Mesendoderm (in vitro differentiated cells): ENCODE measurements around the gene TBPL1.
A peak's percentile ranks its signal among the peaks of the same experiment; 100 is the strongest.
"Not testable (repeated sequence)": the region's sequence is repeated elsewhere in the genome, so short reads cannot be mapped to it uniquely, and the experiment has no call there.

Experiments
- DNase-seq: peaks from one replicate; pipeline ENCODE4 v3.0.0; 2013
- H2AK5ac ChIP-seq: 2 replicates; pipeline ENCODE4 v1.6.1; 2013; ENCODE audit warnings: low read length, inconsistent platforms
- H2BK120ac ChIP-seq: 2 replicates; pipeline ENCODE4 v1.6.1; 2013; ENCODE audit warnings: low read depth, mild to moderate bottlenecking, low read length, moderate library complexity, mixed read lengths
- H2BK15ac ChIP-seq: replicated peaks from 2 replicates; pipeline ENCODE4 v1.6.1; 2013; ENCODE audit warnings: low read depth, mild to moderate bottlenecking, moderate library complexity
- H2BK5ac ChIP-seq: 2 replicates; pipeline ENCODE4 v1.6.1; 2013; ENCODE audit warnings: low read length, inconsistent platforms
- H3K18ac ChIP-seq: 2 replicates; pipeline ENCODE4 v1.6.1; 2013; ENCODE audit warnings: mild to moderate bottlenecking, low read length, mixed read lengths
- H3K23ac ChIP-seq: one replicate; pipeline ENCODE4 v1.6.1; 2013; ENCODE audit warnings: low read length
- H3K27ac ChIP-seq: 2 replicates; pipeline ENCODE4 v1.5.1; 2013; ENCODE audit warnings: low read depth, mild to moderate bottlenecking, inconsistent platforms, low read length, moderate library complexity
- H3K27me3 ChIP-seq: 2 replicates; pipeline ENCODE4 v1.6.1; 2013; ENCODE audit warnings: low read length, control low read depth, mild to moderate bottlenecking, inconsistent platforms; ENCODE audit not compliant: insufficient read depth, poor library complexity
- H3K36me3 ChIP-seq: 2 replicates; pipeline ENCODE4 v1.6.1; 2013; ENCODE audit warnings: low read length, inconsistent platforms; ENCODE audit not compliant: control insufficient read depth, insufficient read depth
- H3K4ac ChIP-seq: one replicate; pipeline ENCODE4 v1.6.1; 2013; ENCODE audit warnings: low read depth, mild to moderate bottlenecking, low read length, moderate library complexity
- H3K4me1 ChIP-seq: 2 replicates; pipeline ENCODE4 v1.6.1; 2013; ENCODE audit warnings: low read depth, low read length, inconsistent platforms; ENCODE audit not compliant: control insufficient read depth
- H3K4me2 ChIP-seq: 2 replicates; pipeline ENCODE4 v1.6.1; 2013; ENCODE audit warnings: low read length
- H3K4me3 ChIP-seq: 2 replicates; pipeline ENCODE4 v1.5.1; 2013; ENCODE audit warnings: mild to moderate bottlenecking, low read length
- H3K56ac ChIP-seq: one replicate; pipeline ENCODE4 v1.6.1; 2013; ENCODE audit warnings: low read length
- H3K79me1 ChIP-seq: 2 replicates; pipeline ENCODE4 v1.6.1; 2013; ENCODE audit warnings: low read length, inconsistent platforms
- H3K79me2 ChIP-seq: 2 replicates; pipeline ENCODE4 v1.6.1; 2013; ENCODE audit warnings: mild to moderate bottlenecking, low read length; ENCODE audit not compliant: control insufficient read depth, insufficient read depth
- H3K9ac ChIP-seq: 2 replicates; pipeline ENCODE4 v1.6.1; 2013; ENCODE audit warnings: low read length, inconsistent platforms
- H4K5ac ChIP-seq: one replicate; pipeline ENCODE4 v1.6.1; 2013; ENCODE audit warnings: low read length
- H4K8ac ChIP-seq: one replicate; pipeline ENCODE4 v1.6.1; 2013; ENCODE audit warnings: low read depth, mild to moderate bottlenecking, control low read depth, low read length, moderate library complexity
- WGBS: extraction: QIAGEN DNeasy Blood & Tissue Kit; methylation state at CpG from one replicate; pipeline ENCODE4 v1.1.7; 2013; ENCODE audit warnings: low lambda C conversion rate, missing lambda C conversion rate; ENCODE audit not compliant: insufficient coverage; ENCODE audit errors: extremely low coverage; 5-methylcytosine and 5-hydroxymethylcytosine counted together

The TBPL1 gene

DNA sequence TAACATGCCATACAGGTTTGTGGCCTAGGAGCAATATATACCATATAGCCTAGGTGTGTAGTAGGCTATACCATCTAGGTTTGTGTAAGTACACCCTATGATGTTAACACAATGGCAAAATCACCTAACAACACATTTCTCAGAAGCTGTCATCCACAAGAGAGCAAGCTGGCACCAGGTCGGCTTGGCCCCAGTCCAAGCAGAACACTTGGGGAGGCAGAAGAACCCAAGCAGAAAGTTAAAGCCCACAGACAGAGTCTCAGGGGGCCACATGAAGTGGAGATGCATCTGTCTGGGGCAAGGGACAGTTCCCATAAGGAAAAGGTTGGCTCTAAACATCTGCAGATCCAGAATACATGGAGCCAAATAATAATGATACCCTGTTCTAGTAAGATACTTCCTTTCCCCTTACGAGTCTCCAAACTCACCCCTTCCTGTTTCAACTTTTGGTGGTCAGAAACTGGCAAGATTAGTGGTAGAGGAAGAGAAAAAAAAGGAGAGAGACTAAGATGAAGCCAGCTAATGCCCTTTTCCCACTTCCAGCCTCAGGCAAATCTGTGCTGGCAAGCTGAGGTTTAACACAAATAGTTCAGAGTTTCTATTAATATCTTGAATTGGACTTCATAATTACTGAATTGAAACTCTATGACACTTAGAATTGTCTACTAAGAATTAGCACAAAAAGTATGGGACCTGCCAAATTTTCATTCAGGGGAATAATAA is 34.7 kb upstream of the TBPL1 start:
- Histone ChIP-seq H3K4me2 (no peak overlapping the region), H3K4me1 (peaks cover 3% of the 10 kb centered on the region), H4K8ac (no peak overlapping the region), H3K79me1 (no peaks in the 10 kb centered on the region), H3K27ac (no peak overlapping the region), H2BK5ac (no peak overlapping the region), H3K56ac (no peak overlapping the region), H2BK15ac (no peak overlapping the region), H3K27me3 (no peaks in the 10 kb centered on the region), H3K18ac (no peak overlapping the region), H4K5ac (no peak overlapping the region), H3K9ac (no peak overlapping the region), H3K4ac (no peak overlapping the region), H3K79me2 (no peaks in the 10 kb centered on the region), H2AK5ac (no peak overlapping the region), H3K4me3 (no peak overlapping the region), H3K36me3 (no peaks in the 10 kb centered on the region), H2BK120ac (no peak overlapping the region), H3K23ac (no peak overlapping the region)
- no CpG with 5 or more reads among the region's 2 CpGs for WGBS
- no peak for DNase-seq

DNA sequence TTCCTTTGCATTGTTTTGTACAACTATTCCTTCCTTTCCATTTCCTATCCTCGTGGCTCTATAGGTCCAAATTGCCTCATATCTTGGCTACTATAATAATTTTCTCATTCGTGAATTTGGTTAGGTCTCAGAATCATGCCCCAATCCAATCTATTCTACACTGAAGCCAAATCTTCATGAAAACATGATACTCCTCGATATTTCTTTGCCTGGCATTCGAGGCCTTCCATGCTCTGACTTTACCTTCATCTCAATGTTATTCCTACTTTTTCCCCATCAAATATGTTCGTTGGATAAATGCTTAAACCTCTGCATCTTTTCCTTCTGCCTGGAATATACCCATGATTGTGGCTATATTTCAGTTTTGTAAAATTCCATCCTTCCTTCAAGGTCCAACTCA is 33.7 kb upstream of the TBPL1 start:
- no peaks in the 10 kb centered on the region for H3K36me3 ChIP-seq
- no peak overlapping the region for H4K5ac ChIP-seq
- no peak overlapping the region for H3K4me2 ChIP-seq
- no peak overlapping the region for H3K9ac ChIP-seq
- H2AK5ac ChIP-seq = no peak overlapping the region
- H3K4me3 ChIP-seq = no peak overlapping the region
- H3K79me1 ChIP-seq = no peaks in the 10 kb centered on the region
- H3K27me3 ChIP-seq = no peaks in the 10 kb centered on the region
- H4K8ac ChIP-seq = no peak overlapping the region
- H2BK120ac ChIP-seq = no peak overlapping the region
- no peak for DNase-seq
- WGBS = no CpG with 5 or more reads among the region's 5 CpGs
- H3K4me1 ChIP-seq = peaks cover 3% of the 10 kb centered on the region
- H2BK15ac ChIP-seq = no peak overlapping the region
- H3K79me2 ChIP-seq = no peaks in the 10 kb centered on the region
- H3K56ac ChIP-seq = no peak overlapping the region
- no peak overlapping the region for H2BK5ac ChIP-seq
- no peak overlapping the region for H3K23ac ChIP-seq
- no peak overlapping the region for H3K18ac ChIP-seq
- no peak overlapping the region for H3K27ac ChIP-seq
- no peak overlapping the region for H3K4ac ChIP-seq

DNA sequence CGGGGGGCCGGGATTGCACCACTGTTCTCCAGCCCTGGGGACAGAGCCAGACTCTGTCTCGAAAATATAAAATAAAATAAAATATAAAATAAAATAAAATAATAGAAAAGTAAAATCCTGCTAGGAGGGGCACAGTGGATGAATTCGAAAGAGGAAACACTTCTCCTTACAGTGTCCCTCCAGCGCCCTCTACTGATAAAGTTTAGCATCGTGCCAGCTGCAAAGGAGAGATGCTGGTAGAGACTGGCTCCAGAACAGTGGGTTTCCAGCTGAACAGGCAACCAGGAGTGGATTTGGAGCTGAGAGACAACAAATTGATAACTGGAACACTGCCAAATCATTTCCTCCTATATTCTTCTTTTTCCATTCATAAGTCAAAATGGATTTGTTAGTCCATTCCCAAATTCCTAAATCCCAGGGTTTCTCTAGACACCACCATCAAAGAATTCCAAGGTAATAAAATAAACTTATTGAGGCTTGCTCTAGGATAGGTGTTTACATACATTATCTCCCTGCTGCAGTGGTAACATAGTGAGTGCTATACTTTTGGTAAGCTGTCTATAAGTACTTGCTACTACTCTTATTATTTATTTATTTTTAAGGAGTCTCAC is 31.7 kb upstream of the TBPL1 start:
- Histone ChIP-seq H2BK5ac (no peak overlapping the region), H3K27me3 (no peaks in the 10 kb centered on the region), H3K36me3 (no peaks in the 10 kb centered on the region), H3K4me3 (no peak overlapping the region), H3K27ac (no peak overlapping the region), H3K23ac (no peak overlapping the region), H3K79me2 (no peaks in the 10 kb centered on the region), H3K9ac (no peak overlapping the region), H3K56ac (no peak overlapping the region), H2BK15ac (no peak overlapping the region), H3K79me1 (no peaks in the 10 kb centered on the region), H3K4me2 (no peak overlapping the region), H3K18ac (no peak overlapping the region), H2AK5ac (no peak overlapping the region), H4K5ac (no peak overlapping the region), H2BK120ac (no peak overlapping the region), H4K8ac (no peak overlapping the region), H3K4me1 (peaks cover 3% of the 10 kb centered on the region), H3K4ac (no peak overlapping the region)
- no CpG with 5 or more reads among the region's 6 CpGs for WGBS
- DNase-seq = peak; percentile 82

DNA sequence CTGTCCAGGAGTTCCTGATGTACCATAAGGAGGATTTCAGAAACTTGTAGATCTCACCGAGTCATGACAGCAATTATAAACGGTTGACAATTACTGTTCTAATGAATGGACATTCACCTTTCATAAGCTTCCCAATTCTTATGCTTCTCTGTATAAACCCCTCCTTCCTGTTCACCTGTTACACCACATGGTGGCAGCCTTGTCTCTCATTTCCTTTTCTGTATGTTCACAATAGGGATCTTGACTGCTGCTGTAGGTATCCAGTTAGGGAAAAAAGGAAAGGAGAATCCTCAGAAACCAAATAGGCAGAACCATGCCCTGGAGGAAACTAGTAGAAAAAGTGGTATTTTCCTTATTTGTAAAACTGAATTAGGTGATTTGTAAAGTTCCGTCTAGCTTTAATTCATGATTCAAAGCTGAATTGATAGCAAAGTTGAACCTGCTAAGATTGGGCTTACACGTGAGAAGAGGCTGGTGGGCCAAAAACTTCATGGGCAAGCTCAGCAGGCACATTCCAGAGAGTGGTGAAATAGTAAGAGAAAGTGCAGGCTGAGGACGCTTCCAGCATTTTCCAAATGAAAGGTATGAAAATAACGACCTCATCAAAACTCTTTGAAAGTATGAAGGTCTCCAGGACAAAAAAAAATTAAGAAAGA is 29.0 kb upstream of the TBPL1 start:
- Histone ChIP-seq H3K4me1 (no peaks in the 10 kb centered on the region), H3K23ac (no peak overlapping the region), H2BK5ac (no peak overlapping the region), H3K27me3 (no peaks in the 10 kb centered on the region), H3K18ac (no peak overlapping the region), H2AK5ac (no peak overlapping the region), H3K4ac (no peak overlapping the region), H3K4me2 (no peak overlapping the region), H3K79me2 (no peaks in the 10 kb centered on the region), H4K8ac (no peak overlapping the region), H2BK120ac (no peak overlapping the region), H3K9ac (no peak overlapping the region), H3K4me3 (no peak overlapping the region), H4K5ac (no peak overlapping the region), H3K27ac (no peak overlapping the region), H3K56ac (no peak overlapping the region), H3K79me1 (no peaks in the 10 kb centered on the region), H2BK15ac (no peak overlapping the region), H3K36me3 (no peaks in the 10 kb centered on the region)
- peak; percentile 90 for DNase-seq
- no CpG with 5 or more reads among the region's 6 CpGs for WGBS

- not testable (repeated sequence) for H3K56ac ChIP-seq, H3K23ac ChIP-seq, H3K4me3 ChIP-seq, H2BK15ac ChIP-seq, H2BK5ac ChIP-seq, H3K27me3 ChIP-seq, H4K5ac ChIP-seq, H3K4me1 ChIP-seq, H3K79me1 ChIP-seq, DNase-seq, H3K18ac ChIP-seq, H2BK120ac ChIP-seq, H3K4me2 ChIP-seq, H4K8ac ChIP-seq, H3K4ac ChIP-seq, H3K79me2 ChIP-seq, H2AK5ac ChIP-seq, H3K9ac ChIP-seq, H3K27ac ChIP-seq, H3K36me3 ChIP-seq
- WGBS = no CpG with 5 or more reads among the region's 6 CpGs
Observed at GRCh38 chr6:133931221-133931620, 21.8 kb upstream of the TBPL1 start.
